HL-60 (cell line): Measurements from ENCODE around the gene NDUFA8.

Experiments
- DNase-seq, 2 experiments: peaks; one replicate each; pipeline ENCODE4 v3.0.0-alpha.2; 2010 to 2020; ENCODE audit warnings: low read depth in 1 of 2, low spot score in 1 of 2
- H3K27ac ChIP-seq: fragments of 250-450 bp; sonication (Bioruptor Pico); replicated peaks from 2 replicates; pipeline ENCODE4 v1.5.1; 2020; ENCODE audit warnings: mild to moderate bottlenecking, moderate library complexity
- H3K27me3 ChIP-seq: fragments of 250-450 bp; sonication (Bioruptor Pico); 2 replicates; pipeline ENCODE4 v1.5.1; 2021; ENCODE audit warnings: mild to moderate bottlenecking, moderate library complexity; ENCODE audit not compliant: insufficient read depth, poor library complexity, severe bottlenecking
- H3K4me3 ChIP-seq: replicated peaks from 2 replicates; pipeline ENCODE4 v1.5.1; 2011; ENCODE audit warnings: mild to moderate bottlenecking, control low read depth, low read length; ENCODE audit not compliant: insufficient read depth
- GABPA ChIP-seq: IDR thresholded peaks from 2 replicates; pipeline ENCODE4 v1.6.1; 2012; ENCODE audit warnings: low read depth
- POLR2AphosphoS5 ChIP-seq: IDR thresholded peaks from 2 replicates; pipeline ENCODE4 v1.6.1; 2012; ENCODE audit warnings: low read depth
- SPI1 ChIP-seq: IDR thresholded peaks from 2 replicates; pipeline ENCODE4 v1.6.1; 2012; ENCODE audit warnings: low read depth, mild to moderate bottlenecking, borderline replicate concordance
- TF ChIP-seq, protein P1 (sequence below): IDR thresholded peaks from one replicate; pipeline ENCODE4 v1.5.1; 2011; ENCODE audit warnings: low read length, control low read depth, inconsistent platforms; ENCODE audit not compliant: insufficient read depth
- TF ChIP-seq, protein P2 (sequence below): IDR thresholded peaks from 2 replicates; pipeline ENCODE4 v1.6.1; 2012; ENCODE audit warnings: low read depth; ENCODE audit not compliant: insufficient replicate concordance

The NDUFA8 gene

DNA sequence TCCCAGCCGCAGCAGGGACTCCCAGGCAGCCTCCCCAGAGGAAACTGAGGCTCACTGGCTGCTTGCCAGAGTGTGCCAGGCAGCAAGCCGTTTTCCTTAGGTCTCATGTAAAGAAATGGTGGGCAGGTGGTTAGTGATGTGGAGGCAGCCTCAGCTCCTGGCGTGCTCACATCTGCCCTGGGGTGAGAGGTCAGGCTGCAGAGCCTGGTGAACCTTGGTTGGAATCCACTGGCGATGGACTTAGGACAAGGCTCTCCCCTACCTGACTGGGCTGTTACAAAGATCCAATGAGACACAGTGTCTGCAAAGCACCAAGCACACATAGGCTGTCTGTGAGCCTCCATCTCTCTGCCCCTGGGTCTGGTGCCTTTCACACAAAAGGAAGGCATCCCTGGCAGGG lies 38.3 kb upstream of the NDUFA8 start:
- DNase-seq, result no peak
- H3K27me3 ChIP-seq, result no peaks in the 10 kb centered on the region
- TF ChIP-seq GABPA, result no peak
- TF ChIP-seq, protein P1, sequence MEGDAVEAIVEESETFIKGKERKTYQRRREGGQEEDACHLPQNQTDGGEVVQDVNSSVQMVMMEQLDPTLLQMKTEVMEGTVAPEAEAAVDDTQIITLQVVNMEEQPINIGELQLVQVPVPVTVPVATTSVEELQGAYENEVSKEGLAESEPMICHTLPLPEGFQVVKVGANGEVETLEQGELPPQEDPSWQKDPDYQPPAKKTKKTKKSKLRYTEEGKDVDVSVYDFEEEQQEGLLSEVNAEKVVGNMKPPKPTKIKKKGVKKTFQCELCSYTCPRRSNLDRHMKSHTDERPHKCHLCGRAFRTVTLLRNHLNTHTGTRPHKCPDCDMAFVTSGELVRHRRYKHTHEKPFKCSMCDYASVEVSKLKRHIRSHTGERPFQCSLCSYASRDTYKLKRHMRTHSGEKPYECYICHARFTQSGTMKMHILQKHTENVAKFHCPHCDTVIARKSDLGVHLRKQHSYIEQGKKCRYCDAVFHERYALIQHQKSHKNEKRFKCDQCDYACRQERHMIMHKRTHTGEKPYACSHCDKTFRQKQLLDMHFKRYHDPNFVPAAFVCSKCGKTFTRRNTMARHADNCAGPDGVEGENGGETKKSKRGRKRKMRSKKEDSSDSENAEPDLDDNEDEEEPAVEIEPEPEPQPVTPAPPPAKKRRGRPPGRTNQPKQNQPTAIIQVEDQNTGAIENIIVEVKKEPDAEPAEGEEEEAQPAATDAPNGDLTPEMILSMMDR, result no peak
- no peak for TF ChIP-seq SPI1
- no peak overlapping the region for H3K27ac ChIP-seq
- no peak overlapping the region for H3K4me3 ChIP-seq

DNA sequence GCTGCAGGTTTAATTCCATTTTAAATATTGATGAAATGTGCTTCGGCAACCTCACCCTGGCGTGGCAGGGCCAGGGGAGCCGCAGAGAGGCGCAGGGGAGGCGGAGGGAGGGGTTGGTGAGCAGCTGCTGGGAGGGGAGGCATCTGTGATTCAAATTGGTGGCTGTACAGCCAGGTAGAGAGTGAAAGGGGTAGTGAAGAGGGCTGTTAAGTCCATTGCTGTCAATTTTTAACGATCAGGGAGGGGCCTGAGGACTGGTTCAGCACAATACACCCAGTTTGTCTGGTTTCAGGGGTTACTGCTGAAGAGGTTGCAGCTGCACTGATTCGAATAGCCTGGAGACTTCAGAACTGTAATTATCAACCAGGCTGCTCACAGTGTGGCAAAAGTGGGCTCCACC lies 37.8 kb upstream of the NDUFA8 start:
- H3K27me3 ChIP-seq, result no peaks in the 10 kb centered on the region
- no peak overlapping the region for H3K4me3 ChIP-seq
- TF ChIP-seq SPI1 (no peak), POLR2AphosphoS5 (no peak), GABPA (no peak)
- TF ChIP-seq, protein P1, result no peak
- TF ChIP-seq, protein P2, sequence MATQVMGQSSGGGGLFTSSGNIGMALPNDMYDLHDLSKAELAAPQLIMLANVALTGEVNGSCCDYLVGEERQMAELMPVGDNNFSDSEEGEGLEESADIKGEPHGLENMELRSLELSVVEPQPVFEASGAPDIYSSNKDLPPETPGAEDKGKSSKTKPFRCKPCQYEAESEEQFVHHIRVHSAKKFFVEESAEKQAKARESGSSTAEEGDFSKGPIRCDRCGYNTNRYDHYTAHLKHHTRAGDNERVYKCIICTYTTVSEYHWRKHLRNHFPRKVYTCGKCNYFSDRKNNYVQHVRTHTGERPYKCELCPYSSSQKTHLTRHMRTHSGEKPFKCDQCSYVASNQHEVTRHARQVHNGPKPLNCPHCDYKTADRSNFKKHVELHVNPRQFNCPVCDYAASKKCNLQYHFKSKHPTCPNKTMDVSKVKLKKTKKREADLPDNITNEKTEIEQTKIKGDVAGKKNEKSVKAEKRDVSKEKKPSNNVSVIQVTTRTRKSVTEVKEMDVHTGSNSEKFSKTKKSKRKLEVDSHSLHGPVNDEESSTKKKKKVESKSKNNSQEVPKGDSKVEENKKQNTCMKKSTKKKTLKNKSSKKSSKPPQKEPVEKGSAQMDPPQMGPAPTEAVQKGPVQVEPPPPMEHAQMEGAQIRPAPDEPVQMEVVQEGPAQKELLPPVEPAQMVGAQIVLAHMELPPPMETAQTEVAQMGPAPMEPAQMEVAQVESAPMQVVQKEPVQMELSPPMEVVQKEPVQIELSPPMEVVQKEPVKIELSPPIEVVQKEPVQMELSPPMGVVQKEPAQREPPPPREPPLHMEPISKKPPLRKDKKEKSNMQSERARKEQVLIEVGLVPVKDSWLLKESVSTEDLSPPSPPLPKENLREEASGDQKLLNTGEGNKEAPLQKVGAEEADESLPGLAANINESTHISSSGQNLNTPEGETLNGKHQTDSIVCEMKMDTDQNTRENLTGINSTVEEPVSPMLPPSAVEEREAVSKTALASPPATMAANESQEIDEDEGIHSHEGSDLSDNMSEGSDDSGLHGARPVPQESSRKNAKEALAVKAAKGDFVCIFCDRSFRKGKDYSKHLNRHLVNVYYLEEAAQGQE, result no peak
- no peak overlapping the region for H3K27ac ChIP-seq
- no peak for DNase-seq

DNA sequence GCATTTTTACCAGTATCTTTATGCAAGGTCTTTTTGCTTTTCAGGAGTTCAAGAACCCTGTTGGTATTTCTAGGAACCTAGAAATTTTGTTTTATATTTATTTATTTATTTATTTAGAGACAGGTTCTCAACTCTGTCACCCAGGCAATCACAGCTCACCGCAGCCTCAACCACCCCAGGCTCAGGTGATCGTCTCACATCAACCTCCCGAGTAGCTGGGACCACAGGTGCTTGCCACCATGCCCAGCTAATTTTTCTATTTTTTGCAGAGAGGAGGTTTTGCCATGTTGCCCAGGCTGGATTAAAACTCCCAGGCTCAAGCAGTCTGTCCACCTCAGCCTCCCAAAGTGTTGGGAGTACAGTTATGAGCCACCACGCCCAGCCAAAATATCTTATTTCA lies 36.3 kb upstream of the NDUFA8 start:
- DNase-seq, result no peak
- TF ChIP-seq POLR2AphosphoS5 (no peak), GABPA (no peak), SPI1 (no peak)
- TF ChIP-seq, protein P1, result no peak
- TF ChIP-seq, protein P2, result no peak
- H3K4me3 ChIP-seq, result no peak overlapping the region
- H3K27ac ChIP-seq, result no peak overlapping the region
- no peaks in the 10 kb centered on the region for H3K27me3 ChIP-seq

DNA sequence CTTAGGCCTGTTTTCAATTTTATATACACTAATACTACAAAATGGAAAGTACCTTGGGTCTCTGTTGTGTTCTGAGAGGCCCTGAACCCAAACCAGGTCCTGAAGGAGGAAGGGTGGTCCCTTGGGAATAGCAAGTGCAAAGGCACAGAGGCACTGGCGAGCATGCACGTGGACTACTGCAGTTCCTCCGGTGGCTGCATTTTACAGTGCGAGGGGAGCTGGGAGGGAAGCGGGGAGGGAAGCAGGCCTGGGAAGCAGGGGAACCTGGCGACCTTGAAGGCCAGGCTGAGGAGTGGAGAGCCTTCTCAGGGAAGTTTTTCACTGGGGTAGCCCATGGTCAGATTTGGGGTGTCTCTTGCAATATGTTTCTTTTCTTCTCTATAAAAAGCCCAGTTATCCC lies 34.1 kb upstream of the NDUFA8 start:
- Histone ChIP-seq H3K4me3 (no peak overlapping the region), H3K27me3 (no peaks in the 10 kb centered on the region), H3K27ac (no peak overlapping the region)
- TF ChIP-seq, protein P1, result no peak
- TF ChIP-seq SPI1, result no peak
- no peak for TF ChIP-seq POLR2AphosphoS5
- TF ChIP-seq GABPA, result no peak
- TF ChIP-seq, protein P2, result no peak
- no peak for DNase-seq
